ENCODE measurements around the gene PPIP5K2. TPM values are rescaled to one million over a fixed set of nuclear protein-coding genes. Genes with fewer than 3 reads are reported as not detected.

The PPIP5K2 gene
- total RNA-seq, 1 experiment from 2014 or later: 52.2 TPM

DNA sequence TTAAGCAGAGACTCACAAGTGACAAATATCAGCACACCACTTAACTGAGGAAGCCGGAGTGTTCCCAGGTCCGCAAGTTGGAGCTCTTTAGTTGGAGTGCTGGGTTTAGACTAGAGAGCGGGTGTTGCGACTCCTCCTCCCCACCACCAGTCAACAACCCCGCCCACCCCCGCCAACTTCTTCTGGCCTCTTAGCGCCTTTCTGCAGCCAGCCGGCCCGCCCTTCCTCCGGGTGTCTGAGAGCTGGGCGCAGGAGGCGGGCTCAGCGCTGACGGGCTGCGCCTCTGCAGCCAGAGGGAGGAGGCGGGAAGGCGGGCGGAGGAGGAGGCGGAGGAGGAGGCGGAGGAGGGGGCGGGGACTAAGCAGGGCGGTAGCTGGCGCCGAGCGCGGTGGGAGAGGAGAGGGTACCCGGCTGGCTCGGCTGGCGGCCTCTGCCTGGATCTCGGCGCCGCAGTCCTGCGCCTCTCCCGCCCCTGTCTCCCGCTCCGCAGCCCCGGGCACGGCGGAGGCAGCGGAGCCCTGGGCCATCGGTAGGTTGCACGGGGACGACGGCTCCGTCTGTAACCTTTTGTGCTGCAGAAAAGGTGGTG is 138.4 kb downstream of the PPIP5K2 start, which contains the start of gene MACIR:
Gene MACIR, plus strand, starts transcription at position 396 of the 589 bp plus-strand sequence. CDS start 17,157 bp downstream, outside the sequence.
- H3K27ac ChIP-seq (ENCODE audit: low read length): peak within 1 kb of the TSS; percentile 63
- peak; percentile 99 for DNase-seq
- peaks cover 32% of the 10 kb centered on the region for H4K20me1 ChIP-seq (ENCODE audit: low read length)
- intact Hi-C loops (cut with micrococcal nuclease): loop anchor here (1.0 to 5.0 kb wide), 5 partner anchors 26 to 304 kb away; partner anchors contain the start of gene NUDT12
- H3K27me3 ChIP-seq (ENCODE audit: low read length): no peaks in the 10 kb centered on the region
- H2AFZ ChIP-seq (ENCODE audit: low read length): peak within 1 kb of the TSS; percentile 84
- ATAC-seq: peak; percentile 85
- H3F3A ChIP-seq (ENCODE audit: low read length, unreplicated experiment): no peaks in the 10 kb centered on the region
- TF ChIP-seq CTCF (conservative IDR thresholded peaks at IDR 0.05; ENCODE audit: low read depth, low read length) (0 out of 2 replicates have a peak, but pooled peaks have one; percentile 9), EZH2 (IDR thresholded peaks at IDR 0.05; ENCODE audit: low read length, unreplicated experiment) (no peak)
- no peaks in the 10 kb centered on the region for H3K9me3 ChIP-seq (ENCODE audit: low read length)
- BruUV-seq (replicated peaks): no TSS peak
- H3K9me2 ChIP-seq (replicated peaks; ENCODE audit: low read length): no peaks in the 10 kb centered on the region
- ChIA-PET POLR2A (ENCODE audit: unreplicated experiment) (interaction anchor here (0.5 to 0.7 kb wide), 8 partner anchors 13 to 723 kb away, joined by 3 to 17 read pairs (median 6); no protein-coding TSS in a partner anchor), CTCF (interaction anchor here (0.5 to 3.0 kb wide), 17 partner anchors 15 to 1088 kb away, joined by 3 to 22 read pairs (median 4); no protein-coding TSS in a partner anchor)
- H3K9ac ChIP-seq (ENCODE audit: low read length): peak within 1 kb of the TSS; percentile 81
- no peaks in the 10 kb centered on the region for H3K36me3 ChIP-seq (ENCODE audit: low read depth, low read length)
- peaks cover 34% of the 10 kb centered on the region for H3K4me1 ChIP-seq (ENCODE audit: insufficient read depth, low read length)
- H3K4me3 ChIP-seq (ENCODE audit: low read length): peak within 1 kb of the TSS; percentile 93
- peak within 1 kb of the TSS; percentile 85 for H3K4me2 ChIP-seq (ENCODE audit: low read length)
- H3K79me2 ChIP-seq (ENCODE audit: low read length): peaks cover 48% of the 10 kb centered on the region

DNA sequence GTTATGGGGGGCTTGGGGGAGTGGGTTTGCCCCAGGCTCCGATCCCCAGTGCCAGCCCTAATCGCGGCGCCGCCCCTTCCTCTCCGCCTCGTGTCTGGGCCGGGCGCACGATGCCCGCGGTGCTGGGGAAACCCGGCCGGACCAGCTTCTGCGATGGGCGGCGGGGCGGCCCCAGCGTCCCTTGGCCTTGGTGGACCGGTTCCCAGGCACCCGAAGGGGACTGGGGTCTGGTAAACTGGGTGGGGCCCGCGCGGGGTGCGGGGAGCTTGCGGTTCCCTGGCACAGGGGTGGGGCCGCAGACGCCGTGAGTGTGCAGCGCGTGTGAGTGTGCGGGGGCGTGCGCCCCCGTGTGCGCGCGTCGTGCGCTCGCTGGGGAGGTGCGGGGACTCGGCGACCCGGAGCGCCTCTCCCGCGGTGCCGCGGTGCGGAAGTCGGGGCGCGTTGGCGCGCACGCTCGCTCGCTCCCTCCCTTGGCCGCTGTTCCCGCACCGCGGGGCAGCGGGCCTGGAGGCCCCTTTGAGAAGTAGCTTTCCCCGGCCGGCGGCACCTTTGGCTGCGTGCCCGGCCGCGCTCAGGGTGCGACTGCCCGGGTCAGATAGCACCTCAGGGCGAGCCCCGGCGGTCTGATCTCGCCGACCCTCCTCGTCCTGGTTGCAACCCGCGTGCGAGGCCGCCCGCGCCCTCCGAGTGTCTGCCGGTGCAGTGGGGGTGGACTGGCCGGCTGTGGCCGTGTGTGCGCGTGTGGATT is 139.0 kb downstream of the PPIP5K2 start:
- H3K36me3 ChIP-seq (ENCODE audit: low read depth, low read length): no peaks in the 10 kb centered on the region
- H3K27me3 ChIP-seq (ENCODE audit: low read length): no peaks in the 10 kb centered on the region
- CTCF ChIA-PET: interaction anchor here (0.6 to 3.0 kb wide), 15 partner anchors 15 to 920 kb away, joined by 3 to 22 read pairs (median 4); no protein-coding TSS in a partner anchor
- peak; percentile 47 for ATAC-seq
- peak; percentile 65 for DNase-seq
- no peak for TF ChIP-seq EZH2 (IDR thresholded peaks at IDR 0.05; ENCODE audit: low read length, unreplicated experiment)
- no peak for TF ChIP-seq CTCF (conservative IDR thresholded peaks at IDR 0.05; ENCODE audit: low read depth, low read length)
- peak; percentile 79 for TF ChIP-seq EZH2phosphoT487 (IDR thresholded peaks at IDR 0.05; ENCODE audit: borderline replicate concordance, low read length)
- peak overlapping the region; percentile 84 for H2AFZ ChIP-seq (ENCODE audit: low read length)
- peaks cover 55% of the 10 kb centered on the region for H3K79me2 ChIP-seq (ENCODE audit: low read length)
- H4K20me1 ChIP-seq (ENCODE audit: low read length): peaks cover 32% of the 10 kb centered on the region
- peak overlapping the region; percentile 93 for H3K4me3 ChIP-seq (ENCODE audit: low read length)
- no peaks in the 10 kb centered on the region for H3K9me2 ChIP-seq (replicated peaks; ENCODE audit: low read length)
- H3K9ac ChIP-seq (ENCODE audit: low read length): peak overlapping the region; percentile 81
- intact Hi-C loops (cut with micrococcal nuclease): loop anchor here (1.0 to 5.0 kb wide), 5 partner anchors 26 to 303 kb away; partner anchors contain the start of gene NUDT12
- H3F3A ChIP-seq (ENCODE audit: low read length, unreplicated experiment): no peaks in the 10 kb centered on the region
- peaks cover 35% of the 10 kb centered on the region for H3K4me1 ChIP-seq (ENCODE audit: insufficient read depth, low read length)
- no peaks in the 10 kb centered on the region for H3K9me3 ChIP-seq (ENCODE audit: low read length)
- BruUV-seq (replicated peaks): no TSS peak
- peak overlapping the region; percentile 85 for H3K4me2 ChIP-seq (ENCODE audit: low read length)
- H3K27ac ChIP-seq (ENCODE audit: low read length): peak overlapping the region; percentile 63
- POLR2A ChIA-PET (ENCODE audit: unreplicated experiment): interaction anchor here (0.5 to 0.7 kb wide), 8 partner anchors 14 to 723 kb away, joined by 3 to 17 read pairs (median 8); partner anchors contain the start of gene NUDT12

Measured in PC-3 (cell line).